Activated CD8-positive, alpha-beta memory T cell treated with anti-CD3 and anti-CD28 coated beads, Interleukin-2, amount 50 U/mL, for 1 hour (primary cell): ENCODE data around the gene AUNIP.

Experiments used
- DNase-seq: peaks from one replicate; pipeline ENCODE4 v3.0.0-alpha.2; 2020; ENCODE audit errors: extremely low read depth

Gene AUNIP

GRCh38 chr1:25809929-25810328 is 49.3 kb downstream of the AUNIP start:
- DNase-seq = no peak

- DNase-seq = no peak
Observed at GRCh38 chr1:25809283-25809926, 49.9 kb downstream of the AUNIP start.

GRCh38 chr1:25808481-25809244 is 50.6 kb downstream of the AUNIP start:
- no peak for DNase-seq

GRCh38 chr1:25807480-25808390 is 51.5 kb downstream of the AUNIP start:
- DNase-seq = no peak

GRCh38 chr1:25806418-25806817 is 52.8 kb downstream of the AUNIP start:
- DNase-seq = no peak

GRCh38 chr1:25805863-25806225 is 53.4 kb downstream of the AUNIP start:
- DNase-seq = no peak

GRCh38 chr1:25804964-25805862 is 54.0 kb downstream of the AUNIP start:
- DNase-seq = no peak

GRCh38 chr1:25804244-25804963 is 54.9 kb downstream of the AUNIP start:
- DNase-seq = no peak

GRCh38 chr1:25803368-25803767 is 55.9 kb downstream of the AUNIP start:
- no peak for DNase-seq

GRCh38 chr1:25802915-25803314 is 56.3 kb downstream of the AUNIP start:
- DNase-seq = no peak

GRCh38 chr1:25800703-25801377 is 58.4 kb downstream of the AUNIP start:
- no peak for DNase-seq

- DNase-seq = no peak
Observed at GRCh38 chr1:25799935-25800702, 59.1 kb downstream of the AUNIP start, which contains the start of gene SELENON. SELENON (plus strand) TSS chr1:25800193; CDS start chr1:25800231, 38 bp downstream.

GRCh38 chr1:25799352-25799934 is 59.8 kb downstream of the AUNIP start:
- DNase-seq = no peak

GRCh38 chr1:25798666-25799351 is 60.4 kb downstream of the AUNIP start:
- DNase-seq = no peak

GRCh38 chr1:25797939-25798338 is 61.3 kb downstream of the AUNIP start:
- DNase-seq = no peak

- DNase-seq = peak; percentile 66
Observed at GRCh38 chr1:25796811-25797458, 62.3 kb downstream of the AUNIP start.

- DNase-seq = no peak
Observed at GRCh38 chr1:25795946-25796810, 63.1 kb downstream of the AUNIP start.
